Measurements from ENCODE around the gene AP3D1.

The AP3D1 gene

DNA sequence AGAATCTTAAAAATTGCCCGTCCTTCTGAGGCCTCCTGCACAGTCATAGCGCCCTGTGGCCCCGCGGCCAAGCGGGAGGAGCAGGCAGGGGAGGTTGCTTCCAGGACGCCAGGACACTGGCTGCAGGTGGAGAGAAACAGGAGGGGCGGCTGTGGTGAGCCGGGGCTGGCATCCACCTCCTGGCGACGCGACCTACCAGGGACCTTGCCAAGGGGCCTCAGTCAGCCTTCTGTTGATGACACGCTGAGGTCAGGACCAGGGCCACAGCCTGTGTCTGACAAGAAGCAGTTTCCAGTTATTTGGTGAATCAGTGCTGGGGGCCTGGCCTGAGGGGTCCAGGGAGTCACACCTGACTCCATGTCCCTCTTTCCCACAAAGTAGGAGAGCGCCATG is 87.0 kb downstream of the AP3D1 start:
- DNase-seq (ENCODE audit: low spot score) (no peak), FAIRE-seq (no peak)

DNA sequence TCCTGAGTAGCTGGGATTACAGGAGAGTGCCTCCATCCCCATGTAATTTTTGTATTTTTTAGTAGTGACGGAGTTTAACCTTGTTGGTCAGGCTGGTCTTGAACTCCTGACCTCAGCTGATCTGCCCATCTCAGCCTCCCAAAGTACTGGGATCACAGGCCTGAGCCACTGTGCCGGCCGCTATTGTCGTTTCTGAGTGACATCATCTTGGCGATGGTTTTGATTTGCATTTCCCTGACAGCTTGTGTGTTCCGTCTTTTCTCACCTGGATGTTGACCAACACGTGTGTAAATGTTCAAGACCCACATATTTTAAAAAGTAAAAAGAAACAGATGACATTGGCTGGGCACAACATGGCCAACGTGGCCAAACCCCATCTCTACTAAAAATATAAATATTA is 87.5 kb downstream of the AP3D1 start:
- FAIRE-seq = no peak
- DNase-seq (ENCODE audit: low spot score) = no peak

DNA sequence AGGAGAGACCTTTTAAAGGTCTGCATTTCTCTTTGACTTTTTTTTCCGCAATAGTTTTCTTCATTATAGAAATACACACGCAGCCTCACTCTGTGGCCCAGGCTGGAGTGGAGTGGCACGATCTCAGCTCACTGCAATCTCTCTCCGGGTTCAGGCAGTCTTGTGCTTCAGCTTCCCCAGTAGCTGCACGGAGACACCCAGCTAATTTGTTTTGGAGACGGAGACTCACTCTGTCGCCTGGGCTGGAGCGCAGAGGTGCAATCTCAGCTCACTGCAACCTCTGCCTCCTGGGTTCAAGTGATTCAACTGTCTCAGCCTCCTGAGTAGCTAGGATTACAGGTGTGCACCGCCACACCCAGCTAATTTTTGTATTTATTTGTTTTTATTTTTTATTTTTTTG is 88.6 kb downstream of the AP3D1 start:
- FAIRE-seq = no peak

DNA sequence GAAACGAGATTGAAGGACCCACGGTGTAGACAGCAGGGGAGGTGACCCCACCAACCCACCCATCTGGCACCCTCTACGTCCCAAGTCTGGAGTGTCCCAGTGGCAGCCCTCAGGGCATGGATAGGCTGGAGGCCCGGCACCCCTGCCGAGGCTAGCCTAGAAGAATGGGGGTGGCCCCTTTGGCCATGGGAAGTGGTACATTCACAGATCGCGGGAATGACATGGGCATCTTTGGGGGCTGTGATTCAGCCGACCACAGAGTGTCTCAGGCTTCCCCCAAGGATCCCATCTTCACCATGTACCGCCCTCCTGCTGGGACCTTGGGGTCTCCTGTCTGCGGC is 89.0 kb downstream of the AP3D1 start:
- DNase-seq (ENCODE audit: low spot score) = no peak

More for the DNA sequence above, 88.6 kb downstream of the AP3D1 start:
- no peak for DNase-seq (ENCODE audit: low spot score)

DNA sequence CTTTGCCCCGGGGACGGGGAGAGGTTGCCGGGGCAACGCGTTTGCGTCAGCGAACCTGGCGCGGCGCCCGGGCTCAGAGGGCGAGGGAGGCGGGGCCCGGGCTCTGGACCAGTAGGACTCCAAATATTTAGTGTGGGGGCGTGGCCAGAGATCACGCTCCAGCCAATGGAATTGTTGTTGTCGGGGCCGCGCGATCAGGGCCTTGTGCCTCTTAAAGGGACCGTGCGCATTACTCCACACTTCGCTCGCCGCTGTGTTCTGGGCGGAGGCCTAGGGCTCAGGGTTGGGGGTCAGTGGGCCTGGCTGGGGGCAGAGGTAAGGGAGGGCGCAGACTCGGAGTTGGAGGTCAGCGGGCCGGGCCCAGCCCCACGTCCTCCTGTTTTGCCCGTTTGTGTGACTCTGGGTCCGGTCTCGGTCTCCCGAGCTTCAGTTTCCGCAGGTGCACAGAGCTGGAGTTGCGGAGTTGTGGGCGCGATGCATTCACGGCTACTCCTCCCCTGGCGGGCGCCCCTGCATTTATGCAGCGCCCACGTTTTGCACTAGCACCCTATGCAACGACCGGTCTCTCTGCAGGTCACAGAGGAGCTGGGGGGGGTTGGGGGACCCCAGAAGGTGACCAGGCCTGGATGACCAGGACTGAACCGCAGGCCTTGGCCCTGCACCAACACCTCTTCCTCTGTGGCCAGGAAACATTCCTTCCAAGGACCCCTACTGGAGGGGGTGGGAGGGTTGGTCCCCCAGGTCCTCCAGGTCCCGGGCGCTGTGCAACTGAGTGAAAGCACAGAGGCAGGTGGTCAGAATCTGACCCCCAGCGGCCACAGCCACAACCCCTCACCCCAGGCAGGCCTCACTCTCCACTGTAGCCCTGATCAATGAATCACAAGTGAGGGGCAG is 89.6 kb downstream of the AP3D1 start:
- FAIRE-seq (peak; percentile 9), DNase-seq (ENCODE audit: low spot score) (peak; percentile 96)

More for the DNA sequence above, 89.0 kb downstream of the AP3D1 start:
- no peak for FAIRE-seq

DNA sequence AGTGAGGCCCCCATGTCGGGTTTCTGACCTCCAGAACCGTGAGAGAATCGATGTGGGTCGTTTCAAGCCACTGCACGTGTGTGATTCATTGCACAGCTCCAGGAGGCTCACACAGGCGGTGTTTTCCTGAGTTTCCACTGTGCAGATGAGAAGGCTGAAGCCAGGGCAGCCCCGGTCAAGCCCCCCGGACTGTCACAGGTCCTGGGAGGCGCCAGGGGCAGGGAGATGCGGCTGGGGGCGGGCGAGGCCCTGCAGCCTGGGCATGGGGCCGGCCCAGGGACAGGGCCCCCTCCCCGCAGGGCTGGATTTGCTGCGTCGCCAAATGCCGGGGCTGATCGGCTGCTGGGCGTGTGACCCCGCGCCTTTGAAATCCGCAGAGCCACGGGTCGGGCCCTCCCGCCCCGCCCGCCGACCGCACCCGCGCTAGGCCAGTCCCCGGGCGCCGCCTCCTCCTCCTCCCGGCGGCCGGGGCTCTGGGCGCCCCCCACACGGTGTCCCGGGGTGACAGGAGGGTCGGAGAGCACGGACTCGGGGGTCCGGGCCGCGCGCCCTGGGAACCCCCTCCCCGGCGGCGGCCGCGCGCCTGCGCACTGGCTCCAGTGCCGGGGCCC is 90.4 kb downstream of the AP3D1 start:
- FAIRE-seq (no peak), DNase-seq (ENCODE audit: low spot score) (peak; percentile 33)

DNA sequence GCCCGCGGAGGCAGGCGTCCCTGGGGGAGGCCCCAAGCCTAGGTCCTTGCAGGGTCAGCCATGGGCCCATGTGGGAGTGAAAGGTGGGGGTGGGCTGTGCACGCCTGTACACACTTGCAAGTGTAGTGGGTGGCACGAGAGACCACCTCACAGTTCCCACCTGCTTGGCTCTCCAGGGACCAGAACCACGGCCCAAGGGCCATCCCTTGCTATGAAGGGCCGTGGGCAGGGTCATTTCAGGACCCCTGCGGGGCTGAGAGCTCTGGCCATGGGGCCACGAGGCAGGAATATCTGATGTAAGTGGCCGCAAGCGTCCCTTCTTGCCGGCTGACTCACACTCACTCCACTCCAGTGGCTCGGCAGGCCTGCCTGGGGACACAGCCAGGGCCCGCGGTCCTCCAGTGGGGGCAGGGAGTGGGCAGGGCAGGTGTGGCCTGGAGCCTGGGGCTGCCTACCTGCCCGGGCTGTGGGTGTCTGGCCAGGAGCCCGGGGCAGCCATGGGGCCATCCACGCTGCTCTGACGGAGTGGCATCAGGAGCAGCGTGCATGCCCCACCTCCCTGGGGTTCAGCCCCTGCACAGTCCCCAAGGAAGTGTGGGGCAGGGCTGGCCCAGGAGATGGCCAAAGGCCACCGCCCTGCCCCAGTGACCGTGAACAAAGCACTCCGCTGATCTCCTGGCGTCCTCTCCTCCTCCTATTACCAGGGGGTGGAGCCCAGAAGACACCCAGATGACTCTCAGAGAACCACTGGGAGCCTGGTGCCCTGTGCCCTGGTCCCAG is 91.8 kb downstream of the AP3D1 start:
- no peak for DNase-seq (ENCODE audit: low spot score)
- FAIRE-seq = no peak

DNA sequence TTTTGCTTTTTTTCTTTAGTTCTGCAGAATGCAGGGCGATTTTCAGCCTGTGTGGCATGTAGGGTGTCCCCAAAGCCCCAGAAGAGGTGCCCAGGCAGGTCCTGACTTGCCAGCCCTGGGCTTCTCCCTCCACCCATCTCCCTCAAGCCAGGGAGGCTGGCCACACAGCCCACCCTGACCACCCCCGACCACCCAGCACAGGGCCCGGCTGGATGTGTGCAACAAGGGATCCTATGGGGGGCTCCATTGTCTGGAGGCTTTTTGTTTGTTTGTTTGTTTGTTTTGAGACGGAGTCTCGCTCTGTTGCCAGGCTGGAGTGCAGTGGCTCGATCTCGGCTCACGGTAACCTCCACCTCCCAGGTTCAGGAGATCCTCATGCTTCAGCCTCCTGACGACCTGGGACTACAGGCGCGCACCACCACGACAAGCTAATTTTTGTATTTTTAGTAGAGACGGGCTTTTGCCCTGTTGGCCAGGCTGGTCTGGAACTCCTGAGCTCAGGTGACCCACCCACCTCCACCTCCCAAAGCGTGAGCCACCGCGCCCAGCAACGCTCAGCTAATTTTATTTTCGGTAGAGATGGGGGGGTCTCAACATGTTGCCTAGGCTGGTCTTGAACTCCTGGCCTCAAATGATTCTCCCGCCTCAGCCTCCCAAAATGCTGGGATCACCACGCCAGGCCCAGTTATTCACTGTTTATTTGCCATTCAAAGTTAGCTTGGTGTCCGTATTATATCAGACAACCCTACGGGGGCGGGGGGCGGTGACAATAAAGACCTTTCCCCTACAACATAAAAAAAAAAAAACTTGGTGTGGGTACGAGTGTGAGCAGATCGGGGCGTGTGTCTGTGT is 92.6 kb downstream of the AP3D1 start:
- FAIRE-seq = no peak
- no peak for DNase-seq (ENCODE audit: low spot score)

DNA sequence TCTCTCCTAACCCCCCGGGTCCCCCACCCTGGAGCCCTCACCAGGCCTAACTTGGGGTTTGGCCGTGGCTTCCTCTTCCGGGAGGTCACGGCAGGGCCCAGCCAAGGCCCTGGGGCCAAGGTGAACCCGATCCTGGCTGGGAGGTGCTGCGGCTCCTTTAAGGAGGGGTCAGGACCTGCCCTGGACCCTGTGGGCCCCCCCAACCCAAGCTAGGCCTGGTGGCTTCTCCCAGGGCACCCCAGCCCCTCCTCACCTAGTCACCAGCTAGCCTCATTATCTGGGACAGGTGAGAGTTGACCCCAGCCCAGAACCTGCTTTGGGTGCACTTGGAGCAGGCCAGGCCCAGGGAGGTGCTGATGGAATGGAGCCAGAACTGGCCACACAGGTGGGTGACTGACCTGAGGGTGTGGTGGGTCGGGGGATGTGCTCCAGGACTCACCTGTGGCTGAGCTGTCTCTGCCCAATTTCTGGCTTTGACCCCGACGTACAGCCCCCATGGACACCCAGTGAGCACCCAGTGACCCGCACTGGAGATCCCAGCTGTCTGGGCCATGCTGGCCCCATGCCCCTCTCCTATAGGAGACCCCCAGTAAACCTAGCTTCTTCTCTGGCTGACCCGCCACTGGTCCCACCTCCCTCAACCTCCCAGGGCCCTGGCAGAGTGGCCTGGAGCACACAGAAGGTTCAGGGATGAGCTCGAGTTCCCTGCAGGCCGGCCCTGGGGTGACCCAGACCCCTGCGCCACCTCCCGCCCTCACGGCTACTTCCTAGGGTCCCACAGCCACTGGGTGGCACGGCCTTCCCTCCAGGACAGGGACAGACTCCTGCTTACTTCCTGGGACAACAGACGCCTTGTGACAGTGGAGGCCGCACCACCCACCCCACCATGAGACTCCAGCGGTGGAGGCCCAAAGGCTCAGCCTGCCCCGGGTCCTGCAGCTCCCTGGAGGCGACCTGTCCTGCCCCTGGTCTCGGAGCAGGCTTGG is 93.6 kb downstream of the AP3D1 start:
- FAIRE-seq (no peak), DNase-seq (ENCODE audit: low spot score) (no peak)

DNA sequence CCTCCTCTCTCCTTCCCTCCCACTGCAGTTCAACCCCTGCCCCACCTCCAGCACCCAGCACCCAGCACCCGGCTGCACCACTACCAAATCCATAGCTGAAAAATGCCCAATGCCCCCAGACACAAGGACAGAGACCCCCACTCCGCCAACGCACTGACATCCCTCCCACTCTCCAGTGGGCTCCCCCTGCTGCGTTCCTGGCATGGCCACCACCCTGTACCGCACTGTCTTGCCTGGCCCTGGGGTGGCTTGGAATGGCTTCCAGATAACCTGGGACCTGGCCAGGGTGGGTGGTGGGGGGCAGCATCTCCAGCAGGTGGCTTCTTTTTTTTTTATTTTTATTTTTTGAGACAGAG is 94.6 kb downstream of the AP3D1 start:
- DNase-seq (ENCODE audit: low spot score) = no peak
- FAIRE-seq = no peak

DNA sequence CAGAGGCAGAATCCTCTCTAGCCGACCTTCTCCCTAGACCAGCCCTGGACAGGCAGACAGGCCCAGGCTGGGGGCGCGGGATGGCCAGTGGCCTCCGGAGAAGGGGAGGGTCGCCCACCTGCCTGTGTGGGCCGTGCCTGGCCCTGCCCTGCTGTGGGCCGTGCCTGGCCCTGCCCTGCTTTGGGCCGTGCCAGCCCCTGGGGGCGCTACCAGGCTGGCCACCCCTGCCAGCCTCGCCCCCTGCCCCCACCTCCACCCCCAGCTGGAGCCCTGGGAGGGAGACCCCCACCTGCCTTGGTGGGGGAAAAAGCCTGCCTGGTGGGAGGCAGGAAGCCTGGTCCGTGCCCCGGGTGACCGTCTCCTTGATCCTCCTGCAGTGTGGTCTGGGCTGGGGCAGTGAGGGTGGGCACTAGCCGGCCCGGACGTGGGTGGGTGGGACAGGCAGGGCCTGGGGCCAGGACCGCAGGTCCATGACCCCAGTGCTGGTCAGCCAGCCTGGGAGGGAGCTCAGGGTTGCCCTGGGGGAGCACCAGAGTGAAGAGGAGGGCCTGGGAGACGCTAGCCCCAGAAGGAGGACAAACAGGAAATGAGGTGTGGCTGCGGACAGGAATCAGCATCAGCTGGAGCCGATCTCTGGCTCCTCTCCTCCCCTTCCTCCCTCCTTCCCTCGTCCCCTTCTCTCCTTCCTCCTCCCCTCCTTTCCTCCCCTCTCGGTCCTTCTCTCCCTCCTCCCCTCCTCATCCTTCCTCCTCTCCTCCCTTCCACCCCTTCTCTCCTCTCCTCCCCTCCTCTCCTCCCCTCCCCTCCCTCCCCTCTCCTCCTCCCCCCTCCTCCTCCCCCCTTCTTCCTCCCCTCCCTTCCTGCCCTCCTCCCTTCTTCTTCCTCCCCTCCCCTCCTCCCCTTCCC is 95.2 kb downstream of the AP3D1 start:
- no peak for FAIRE-seq
- peak; percentile 40 for DNase-seq (ENCODE audit: low spot score)

DNA sequence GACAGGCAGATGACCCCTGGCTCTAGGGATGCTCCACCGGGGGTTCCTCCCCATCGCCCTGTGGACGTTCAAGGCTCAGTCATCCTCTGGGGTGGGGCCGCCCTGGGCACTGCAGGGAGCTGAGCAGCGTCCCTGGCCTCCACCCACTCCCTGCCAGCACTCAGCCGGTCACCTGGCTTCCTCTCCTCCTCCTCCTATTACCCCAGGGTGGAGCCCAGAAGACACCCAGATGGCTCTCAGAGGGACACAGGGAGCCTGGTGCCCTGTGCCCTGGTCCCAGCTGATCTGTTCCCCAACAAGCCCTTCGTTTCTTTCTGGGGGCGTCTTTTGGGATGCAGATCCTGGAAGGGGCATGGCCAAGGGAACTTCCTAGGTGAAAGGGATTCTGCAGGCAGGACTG is 96.6 kb downstream of the AP3D1 start:
- DNase-seq (ENCODE audit: low spot score) (no peak), FAIRE-seq (no peak)

DNA sequence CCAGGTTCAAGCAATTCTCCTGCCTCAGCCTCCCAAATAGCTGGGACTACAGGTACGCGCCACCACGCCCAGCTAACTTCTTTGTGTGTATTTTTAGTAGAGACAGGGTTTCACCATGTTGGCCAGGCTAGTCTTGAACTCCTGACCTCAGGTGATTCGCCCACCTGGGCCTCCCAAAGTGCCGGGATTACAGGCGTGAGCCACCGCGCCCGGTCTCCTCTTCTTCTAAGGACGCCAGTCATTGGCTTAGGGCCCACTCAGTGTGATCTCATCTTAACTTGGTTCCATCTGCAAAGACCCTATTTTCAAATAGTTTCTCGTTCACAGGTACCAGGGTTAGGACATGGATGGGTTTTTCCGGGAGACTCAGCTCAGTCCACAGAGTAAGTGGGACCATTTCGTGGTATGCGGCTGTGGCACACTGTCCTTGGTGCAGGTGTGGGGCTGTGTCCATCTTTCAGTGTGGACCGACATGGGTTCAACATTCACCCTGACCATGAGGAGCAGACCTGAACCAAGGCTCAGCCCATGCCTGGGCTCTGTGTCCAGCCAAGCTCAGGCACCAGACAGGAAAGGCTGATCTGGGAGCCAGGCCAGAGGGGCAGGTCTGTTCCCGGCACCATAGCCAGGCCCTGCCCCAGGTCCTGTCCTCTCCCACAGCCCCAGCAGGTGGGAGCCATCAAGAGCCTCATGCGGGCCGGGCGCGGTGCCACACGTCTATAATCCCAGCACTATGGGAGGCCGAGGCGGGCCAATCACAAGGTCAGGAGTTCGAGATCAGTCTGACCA is 97.6 kb downstream of the AP3D1 start:
- DNase-seq (ENCODE audit: low spot score) (no peak), FAIRE-seq (no peak)

DNA sequence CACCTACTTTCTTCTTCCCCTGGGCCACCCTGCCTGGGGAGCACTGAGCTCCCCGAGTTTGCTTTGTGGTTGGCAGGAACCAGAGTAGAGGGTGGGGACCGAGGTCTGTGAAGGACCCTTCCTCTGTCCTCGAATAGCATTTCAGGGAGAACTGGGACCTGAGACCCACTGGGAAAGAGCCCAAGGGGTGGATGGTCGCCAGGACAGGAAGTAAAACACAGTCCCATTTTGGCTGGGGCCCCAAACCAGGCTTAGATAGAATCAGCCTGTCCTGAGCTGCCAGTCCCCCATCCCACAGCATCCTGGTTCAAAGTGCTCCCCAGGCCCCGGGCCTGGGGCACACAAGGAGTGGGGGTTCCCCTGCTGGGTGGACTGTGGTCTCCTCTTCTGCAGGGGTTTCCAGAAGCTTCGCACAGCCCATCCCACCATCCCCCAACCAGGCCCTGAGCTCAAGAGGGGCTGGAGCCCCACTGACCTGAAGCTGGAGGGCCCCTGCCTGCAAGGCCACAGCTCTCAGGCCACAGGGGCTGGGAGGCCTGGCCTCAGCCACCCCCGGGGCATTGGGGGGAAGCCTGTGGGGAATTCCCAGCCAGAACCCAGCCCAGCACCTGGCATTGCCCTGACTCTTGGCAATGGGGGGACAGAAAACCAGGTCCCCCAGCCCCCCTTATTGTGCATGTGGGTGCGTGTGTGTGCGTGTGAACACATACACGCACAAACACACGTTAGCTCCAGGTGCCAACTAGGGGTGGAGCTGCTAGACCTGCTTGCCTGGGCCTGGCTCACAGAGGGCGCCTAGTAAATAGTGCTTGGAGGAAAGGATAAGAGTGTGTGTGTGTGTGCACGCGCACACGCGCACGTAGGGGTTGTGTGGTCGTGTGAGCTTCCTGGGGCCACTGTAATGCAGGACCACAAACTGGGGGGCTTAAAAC is 99.3 kb downstream of the AP3D1 start:
- DNase-seq (ENCODE audit: low spot score) (no peak), FAIRE-seq (no peak)

DNA sequence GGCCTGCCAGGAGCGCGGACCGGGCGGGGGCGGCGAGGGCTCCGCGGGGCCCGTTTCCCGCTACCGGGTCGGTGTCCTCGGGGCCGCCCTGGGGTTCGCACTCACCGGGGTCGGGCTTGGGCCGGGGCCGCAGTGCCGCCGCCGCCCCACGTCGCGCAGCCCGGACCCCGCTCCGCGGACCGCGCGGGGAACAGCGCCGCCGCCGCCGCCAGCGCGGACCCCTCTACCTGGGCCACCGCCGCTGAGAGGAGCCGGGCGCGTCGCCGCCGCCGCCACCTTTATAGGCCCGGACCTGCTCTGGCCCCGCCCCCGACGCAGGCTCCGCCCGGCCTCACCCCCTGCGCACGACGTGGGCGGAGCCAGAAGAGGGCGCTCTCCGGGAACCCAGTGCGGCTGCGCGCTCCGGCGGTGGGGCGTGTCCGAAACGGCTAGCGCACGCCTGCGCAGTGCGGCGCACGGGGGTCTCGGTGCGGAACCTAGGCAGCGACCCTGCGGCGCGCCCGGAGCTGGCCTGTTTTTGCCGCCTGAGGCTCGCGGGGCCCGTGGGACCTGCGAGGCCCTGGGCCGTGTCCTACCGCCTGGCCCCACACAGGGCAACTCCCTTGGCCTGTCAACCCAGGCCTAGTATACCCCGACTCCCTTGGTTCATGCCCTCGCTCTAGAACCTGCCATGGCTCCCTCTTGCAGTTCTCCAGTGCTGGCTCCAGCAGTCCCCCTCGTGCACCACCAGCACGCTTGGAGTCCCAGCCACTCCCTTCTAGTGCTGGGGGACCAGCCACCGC is 100.2 kb downstream of the AP3D1 start, which contains the start of gene MKNK2:
Gene MKNK2 (minus strand): TSS at position 254 of the 782 bp plus-strand sequence. CDS start 393 bp downstream, outside the sequence.
- peak; percentile 92 for DNase-seq (ENCODE audit: low spot score)
- peak; percentile 89 for FAIRE-seq
